Myocyte (in vitro differentiated cells): Measurements from ENCODE around the gene SPACA4. TPM values are rescaled to one million over a fixed set of nuclear protein-coding genes. Genes with fewer than 3 reads are reported as not detected.

ENCODE experiments used
- DNase-seq: peaks from one replicate; pipeline ENCODE4 v3.0.0-alpha.2; 2012; ENCODE audit warnings: low read depth
- total RNA-seq: library from RNA; depleted of rRNA; stranded (reverse); fragments of >200 nt; gene quantifications from 2 replicates; pipeline ENCODE4 v1.2.3, GENCODE V29; 2014

Gene SPACA4
- total RNA-seq, 1 donor from 2014 or later, result not detected

GRCh38 chr19:48646722-48647216, 40.2 kb downstream of the SPACA4 start:
- no peak for DNase-seq

GRCh38 chr19:48648134-48648533, 41.6 kb downstream of the SPACA4 start:
- peak; percentile 42 for DNase-seq

GRCh38 chr19:48650974-48651682, 44.6 kb downstream of the SPACA4 start:
- no peak for DNase-seq

- no peak for DNase-seq
Observed at GRCh38 chr19:48651683-48652048, 45.1 kb downstream of the SPACA4 start.

- DNase-seq, result no peak
Observed at GRCh38 chr19:48654299-48655059, 47.9 kb downstream of the SPACA4 start.

GRCh38 chr19:48656840-48657474, 50.4 kb downstream of the SPACA4 start:
- DNase-seq, result peak; percentile 77

Other genes with a start within 250 kb of the SPACA4 start
- gene TMEM143, start 242.8 kb upstream of the SPACA4 start, total RNA-seq, result 10.1 and 10.4 TPM in 2 replicates
- gene SYNGR4, start 242.4 kb upstream of the SPACA4 start, total RNA-seq, result not detected in 2 replicates
- 111 and 121 TPM in 2 replicates for gene KDELR1, start 215.2 kb upstream of the SPACA4 start, total RNA-seq
- gene GRIN2D, start 213.1 kb upstream of the SPACA4 start, total RNA-seq, result 0.03 TPM in 1 of 2 replicates, not detected in the other
- gene GRWD1, start 160.8 kb upstream of the SPACA4 start, total RNA-seq, result 43.4 and 44.1 TPM in 2 replicates
- 0.73 and 0.96 TPM in 2 replicates for gene KCNJ14, start 151.2 kb upstream of the SPACA4 start, total RNA-seq
- gene CYTH2, start 137.4 kb upstream of the SPACA4 start, total RNA-seq, result 50.8 and 60.6 TPM in 2 replicates
- gene LMTK3, start 94.9 kb upstream of the SPACA4 start, total RNA-seq, result 0.05 and 0.26 TPM in 2 replicates
- gene SULT2B1, start 54.6 kb upstream of the SPACA4 start, total RNA-seq, result not detected in 2 replicates
- gene FAM83E, start 8.3 kb downstream of the SPACA4 start, total RNA-seq, result 5.1 and 7.9 TPM in 2 replicates
- gene RPL18, start 12.4 kb downstream of the SPACA4 start, total RNA-seq, result 1,744 and 2,296 TPM in 2 replicates
- gene SPHK2, start 12.8 kb downstream of the SPACA4 start, total RNA-seq, result 11.0 and 16.5 TPM in 2 replicates
- gene DBP, start 30.6 kb downstream of the SPACA4 start, total RNA-seq, result 6.9 and 17.0 TPM in 2 replicates
- 1.5 and 2.0 TPM in 2 replicates for gene CA11, start 39.4 kb downstream of the SPACA4 start, total RNA-seq
- gene NTN5, start 66.3 kb downstream of the SPACA4 start, total RNA-seq, result 0.08 and 0.42 TPM in 2 replicates
- not detected in 2 replicates for gene FUT2, start 89.2 kb downstream of the SPACA4 start, total RNA-seq
- gene MAMSTR, start 113.0 kb downstream of the SPACA4 start, total RNA-seq, result 8.7 and 16.2 TPM in 2 replicates
- gene RASIP1, start 133.9 kb downstream of the SPACA4 start, total RNA-seq, result 0.05 TPM in 2 replicates
- 0.08 TPM in 1 of 2 replicates, not detected in the other for gene IZUMO1, start 140.2 kb downstream of the SPACA4 start, total RNA-seq
- 0.03 and 0.05 TPM in 2 replicates for gene FUT1, start 145.9 kb downstream of the SPACA4 start, total RNA-seq
- not detected in 2 replicates for gene FGF21, start 148.8 kb downstream of the SPACA4 start, total RNA-seq
- 29.7 and 34.1 TPM in 2 replicates for gene BCAT2, start 204.3 kb downstream of the SPACA4 start, total RNA-seq
- 0.59 TPM in 1 of 2 replicates, not detected in the other for gene HSD17B14, start 229.7 kb downstream of the SPACA4 start, total RNA-seq